GM12873 (cell line): ENCODE results near the gene SGPL1.

ENCODE experiments used
- CTCF ChIP-seq: IDR thresholded peaks from 2 replicates; pipeline ENCODE4 v1.5.1; 2012; ENCODE audit warnings: low read depth, mild to moderate bottlenecking, moderate library complexity, low read length, control low read depth; ENCODE audit not compliant: insufficient read depth; ENCODE audit errors: missing control alignments

Gene SGPL1

DNA sequence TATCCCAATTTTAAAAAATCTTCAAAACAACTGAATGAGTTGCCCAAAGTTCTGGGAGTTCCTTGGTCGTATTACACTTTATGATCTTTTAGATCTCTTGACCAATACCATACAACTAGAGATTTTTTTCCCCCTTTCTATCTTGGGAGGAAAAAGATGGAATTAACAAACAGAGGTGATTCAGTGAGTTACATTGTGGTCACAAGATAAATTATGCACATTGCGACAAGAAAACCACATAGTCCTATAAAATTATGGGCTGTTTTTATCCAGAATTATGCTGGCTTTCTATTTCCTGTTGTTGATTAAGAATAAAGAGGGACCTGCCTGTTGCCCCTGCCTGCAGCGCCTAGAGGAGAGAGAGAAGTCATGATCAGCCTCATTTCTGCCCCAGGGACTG is 8.2 kb upstream of the SGPL1 start:
- TF ChIP-seq CTCF: no peak

GRCh38 chr10:70809011-70809611 is 6.6 kb upstream of the SGPL1 start:
- TF ChIP-seq CTCF: no peak

GRCh38 chr10:70809726-70810125 is 6.0 kb upstream of the SGPL1 start:
- no peak for TF ChIP-seq CTCF

- no peak for TF ChIP-seq CTCF
These were observed 4.8 kb upstream of the SGPL1 start for GRCh38 chr10:70810967-70811366.

DNA sequence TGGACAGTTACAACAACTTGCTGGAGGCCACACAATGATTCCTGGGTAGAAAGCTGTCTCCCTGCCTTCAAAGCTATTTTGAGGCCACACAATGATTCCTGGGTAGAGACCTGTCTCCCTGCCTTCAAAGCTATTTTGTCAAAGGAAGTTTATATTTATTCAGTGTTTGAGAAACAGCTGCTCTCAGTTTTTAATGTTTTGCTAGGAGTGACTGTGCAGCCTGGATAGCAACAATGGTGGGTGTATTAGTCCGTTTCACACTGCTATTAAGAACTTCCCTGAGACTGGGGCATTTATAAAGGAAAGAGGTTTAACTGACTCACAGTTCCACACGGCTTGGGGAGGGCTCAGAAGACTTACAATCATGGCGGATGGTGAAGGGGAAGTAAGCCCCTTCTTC is 3.9 kb upstream of the SGPL1 start:
- no peak for TF ChIP-seq CTCF

DNA sequence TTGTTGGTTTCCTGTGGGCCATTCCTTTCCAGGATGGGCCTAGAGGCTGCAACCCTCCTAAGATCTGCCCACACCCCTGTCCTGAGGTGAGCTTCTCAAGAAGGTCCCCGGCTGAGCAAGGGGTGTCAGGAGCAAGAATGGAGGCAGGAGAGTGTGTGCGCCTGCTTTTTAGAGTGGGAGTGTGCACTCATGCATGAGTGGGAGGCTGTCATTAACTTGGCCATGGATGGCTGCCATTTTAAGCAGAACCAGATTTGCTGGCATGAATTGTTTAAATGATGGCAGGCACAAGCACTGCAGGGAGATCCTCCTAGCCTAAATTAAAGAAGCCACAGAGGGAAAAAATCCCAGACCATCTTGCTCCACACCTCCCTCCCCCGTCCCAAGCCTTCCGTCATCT is 2.9 kb upstream of the SGPL1 start:
- TF ChIP-seq CTCF: no peak

DNA sequence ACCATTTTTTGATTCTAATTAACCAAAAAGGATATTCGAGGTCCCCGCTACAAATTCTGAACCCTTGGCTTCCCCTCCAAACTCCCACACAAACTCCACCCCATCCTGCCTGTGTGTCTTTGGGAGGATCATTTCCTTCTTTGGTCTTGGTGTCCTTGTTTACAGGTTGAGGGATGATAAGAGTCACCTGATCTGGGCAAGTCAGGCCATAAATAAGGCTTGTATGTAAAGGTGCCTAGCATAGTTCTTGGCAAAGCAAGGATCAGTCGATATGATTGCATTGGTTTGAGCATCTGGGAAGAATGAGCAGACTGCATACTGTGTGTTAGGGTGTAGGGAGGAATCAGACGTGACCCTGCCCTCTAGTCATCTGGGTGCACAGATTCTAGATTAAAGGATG is 1.6 kb upstream of the SGPL1 start:
- no peak for TF ChIP-seq CTCF
